B cell (primary cell): Measurements from ENCODE around the gene RAD51B. TPM values are rescaled to one million over a fixed set of nuclear protein-coding genes. Genes with fewer than 3 reads are reported as not detected.

Experiments used
- ATAC-seq: fragments of 200-7000 bp; cut with Tn5 transposase; one replicate; pipeline ENCODE4 v1.10.0; 2021; ENCODE audit warnings: low read depth, mild to moderate bottlenecking, moderate number of reproducible peaks, moderate library complexity
- CTCF ChIA-PET: fragments of 350-600 bp; sonication (Branson Sonifier 250); formaldehyde crosslinking; loops from one replicate; lab custom pipeline; 2021; ENCODE audit warnings: antibody characterized with exemption, inconsistent platforms; lab: Charles Lee
- POLR2A ChIA-PET: fragments of 350-600 bp; sonication (Branson Sonifier 250); formaldehyde crosslinking; loops from one replicate; lab custom pipeline; 2021; ENCODE audit warnings: antibody characterized with exemption; lab: Charles Lee
- DNase-seq: peaks from one replicate; pipeline ENCODE4 v3.0.0; 2013
- H2AFZ ChIP-seq: 2 replicates; pipeline ENCODE4 v1.6.1; 2012; ENCODE audit warnings: mild to moderate bottlenecking, low read depth, low read length; ENCODE audit not compliant: insufficient read depth, poor library complexity, severe bottlenecking
- H3K27ac ChIP-seq, 2 donors: 1 replicate in 1 of 2; 2 replicates in 1 of 2; pipeline ENCODE4 v1.5.1; 2012 to 2013; ENCODE audit warnings: low read length in 2 of 2, mild to moderate bottlenecking in 2 of 2, moderate library complexity in 1 of 2
- H3K27me3 ChIP-seq, 4 experiments: fragments of 200-600 bp in 1 of 4; sonication (generic) in 1 of 4; replicated peaks in 1 of 4; 1 replicate in 2 of 4; 2 replicates in 2 of 4; pipeline versions ENCODE4 v1.6.1 to v1.7.0; 2013 to 2016; ENCODE audit warnings: low read length in 3 of 4, mild to moderate bottlenecking in 2 of 4, mixed read lengths in 1 of 4, moderate library complexity in 1 of 4; ENCODE audit not compliant: insufficient read depth in 4 of 4, control insufficient read depth in 3 of 4; ENCODE audit errors: control extremely low read depth in 1 of 4
- H3K36me3 ChIP-seq, 2 experiments: replicated peaks in 1 of 2; 1 replicate in 1 of 2; 2 replicates in 1 of 2; pipeline versions ENCODE4 v1.6.1 to v1.7.1; 2013; ENCODE audit warnings: low read length in 1 of 2; ENCODE audit not compliant: insufficient read depth in 2 of 2, control insufficient read depth in 1 of 2; ENCODE audit errors: control extremely low read depth in 1 of 2, extremely low read depth in 1 of 2
- H3K4me1 ChIP-seq, 2 donors: fragments of 200-600 bp in 1 of 2; sonication (generic) in 1 of 2; 1 replicate in 1 of 2; 2 replicates in 1 of 2; pipeline versions ENCODE4 v1.5.1 to v1.6.1; 2013 to 2017; ENCODE audit warnings: low read length in 2 of 2; ENCODE audit not compliant: control insufficient read depth in 2 of 2, insufficient read depth in 2 of 2
- H3K4me2 ChIP-seq: replicated peaks from 2 replicates; pipeline ENCODE3; 2012; ENCODE audit warnings: mild to moderate bottlenecking, low read depth, low read length; ENCODE audit not compliant: poor library complexity, severe bottlenecking
- H3K4me3 ChIP-seq, 5 experiments: fragments of 200-600 bp in 1 of 5; sonication (generic) in 1 of 5; 1 replicate in 3 of 5; 2 replicates in 2 of 5; pipeline versions ENCODE4 v1.5.1 to v1.7.0; 2011 to 2016; ENCODE audit warnings: low read length in 4 of 5, mild to moderate bottlenecking in 4 of 5, low read depth in 2 of 5, control low read depth in 1 of 5, moderate library complexity in 1 of 5; ENCODE audit not compliant: insufficient read depth in 1 of 5; ENCODE audit errors: control extremely low read depth in 1 of 5, extremely low read depth in 1 of 5
- H3K79me2 ChIP-seq: fragments of 200-600 bp; sonication (generic); one replicate; pipeline ENCODE4 v1.6.0; 2016; ENCODE audit warnings: low read length; ENCODE audit not compliant: control insufficient read depth, insufficient read depth
- H3K9ac ChIP-seq: fragments of 200-600 bp; sonication (generic); 2 replicates; pipeline ENCODE4 v1.6.1; 2017; ENCODE audit warnings: mild to moderate bottlenecking, low read length, moderate library complexity
- H3K9me3 ChIP-seq, 3 donors: one replicate each; pipeline versions ENCODE4 v1.6.1 to v1.7.1; 2013; ENCODE audit warnings: low read length in 2 of 3; ENCODE audit not compliant: control insufficient read depth in 2 of 3, insufficient read depth in 1 of 3; ENCODE audit errors: control extremely low read depth in 1 of 3
- H4K20me1 ChIP-seq: 2 replicates; pipeline ENCODE4 v1.6.0; 2012; ENCODE audit warnings: mild to moderate bottlenecking, low read length; ENCODE audit not compliant: insufficient read depth, control insufficient read depth, poor library complexity, severe bottlenecking
- H3K27ac Mint-ChIP-seq: one replicate; pipeline ENCODE4 v1.8.0; 2021; ENCODE audit warnings: mixed read lengths
- H3K27me3 Mint-ChIP-seq: one replicate; pipeline ENCODE4 v1.8.0; 2021; ENCODE audit warnings: mixed read lengths
- H3K4me1 Mint-ChIP-seq: one replicate; pipeline ENCODE4 v1.8.0; 2021; ENCODE audit warnings: mixed read lengths
- H3K4me3 Mint-ChIP-seq: one replicate; pipeline ENCODE4 v1.8.0; 2021; ENCODE audit warnings: mixed read lengths
- H3K9me3 Mint-ChIP-seq: one replicate; pipeline ENCODE4 v1.8.0; 2022; ENCODE audit warnings: mixed read lengths; ENCODE audit not compliant: insufficient read depth
- CTCF ChIP-seq: fragments of 200-600 bp; IDR thresholded peaks from one replicate; pipeline ENCODE4 v1.8.0; 2022; ENCODE audit warnings: antibody characterized with exemption, mild to moderate bottlenecking
- EZH2 ChIP-seq: IDR thresholded peaks from 2 replicates; pipeline ENCODE4 v1.6.1; 2012; ENCODE audit warnings: borderline replicate concordance, low read depth, mild to moderate bottlenecking, moderate library complexity, low read length; ENCODE audit not compliant: insufficient read depth, poor library complexity, severe bottlenecking
- WGBS: methylation state at CpG from one replicate; pipeline ENCODE4 v1.1.5; 2013; ENCODE audit warnings: missing lambda C conversion rate; ENCODE audit not compliant: insufficient coverage; 5-methylcytosine and 5-hydroxymethylcytosine counted together
- intact Hi-C: fragments of 100-400 bp; cut with micrococcal nuclease; formaldehyde crosslinking; loops from one replicate; pipeline ENCODE4 v1.10.0; 2022
- polyA plus RNA-seq: library from polyadenylated mRNA; depleted of rRNA; stranded (reverse); fragments of >200 nt; gene quantifications from 2 replicates; pipeline ENCODE4 v1.2.3, GENCODE V29; 2012
- total RNA-seq, 2 donors: library from RNA; stranded (reverse); fragments of 120-200 nt in 1 of 2; gene quantifications; 1 replicate in 1 of 2; 2 replicates in 1 of 2; pipeline versions ENCODE4 v1.2.3 to v1.2.4, GENCODE V29; 2013 to 2022

RAD51B gene
- total and polyA plus RNA-seq, 2 donors (not counting 1 experiment from before 2014, with no cell fraction given): 6.5 to 60.6 TPM

GRCh38 chr14:68607867-68608573 lies 788.4 kb downstream of the RAD51B start:
- TF ChIP-seq EZH2 (no peak), CTCF (no peak)
- H3K27ac Mint-ChIP-seq: peak overlapping the region; percentile 32
- no peak overlapping the region for H3K27ac ChIP-seq
- peak overlapping the region; percentile 47 for H3K4me2 ChIP-seq
- peak; percentile 38 for DNase-seq
- CTCF ChIA-PET: no interaction called here
- H3K36me3 ChIP-seq: no peaks in the 10 kb centered on the region
- no peak overlapping the region for H3K9ac ChIP-seq
- H3K4me1 ChIP-seq: peaks cover 17 to 21% of the 10 kb centered on the region in 2 donors
- no peaks in the 10 kb centered on the region for H4K20me1 ChIP-seq
- H3K79me2 ChIP-seq: no peaks in the 10 kb centered on the region
- H3K9me3 ChIP-seq: peaks cover 0 to 23% (median 2%) of the 10 kb centered on the region in 3 donors
- peaks cover 5% of the 10 kb centered on the region for H3K4me1 Mint-ChIP-seq
- H3K4me3 ChIP-seq: no peak overlapping the region
- intact Hi-C loops: no loop called here
- H3K9me3 Mint-ChIP-seq: no peaks in the 10 kb centered on the region
- no peak overlapping the region for H3K4me3 Mint-ChIP-seq
- POLR2A ChIA-PET: interaction anchor here (0.6 kb wide), 1 partner anchor 221 kb away, joined by 3 read pairs; no protein-coding TSS in a partner anchor
- peak overlapping the region; percentile 52 for H2AFZ ChIP-seq
- 61% methylated on average over 8 of the region's 14 CpGs for WGBS
- H3K27me3 Mint-ChIP-seq: no peaks in the 10 kb centered on the region
- H3K27me3 ChIP-seq: no peaks in the 10 kb centered on the region
- peak; percentile 39 for ATAC-seq

GRCh38 chr14:68608574-68608962 lies 789.0 kb downstream of the RAD51B start:
- peak overlapping the region; percentile 32 for H3K27ac Mint-ChIP-seq
- peak overlapping the region; percentile 52 for H2AFZ ChIP-seq
- H3K27me3 ChIP-seq: no peaks in the 10 kb centered on the region
- peaks cover 0 to 27% (median 2%) of the 10 kb centered on the region in 3 donors for H3K9me3 ChIP-seq
- no peaks in the 10 kb centered on the region for H3K36me3 ChIP-seq
- H3K4me3 Mint-ChIP-seq: no peak overlapping the region
- H3K27me3 Mint-ChIP-seq: no peaks in the 10 kb centered on the region
- no peak overlapping the region for H3K4me3 ChIP-seq
- H3K4me1 ChIP-seq: peaks cover 17 to 21% of the 10 kb centered on the region in 2 donors
- H3K9ac ChIP-seq: no peak overlapping the region
- POLR2A ChIA-PET: no interaction called here
- H3K9me3 Mint-ChIP-seq: no peaks in the 10 kb centered on the region
- H4K20me1 ChIP-seq: no peaks in the 10 kb centered on the region
- ATAC-seq (no peak), DNase-seq (no peak)
- peak overlapping the region; percentile 47 for H3K4me2 ChIP-seq
- CTCF ChIA-PET: no interaction called here
- 100% methylated on average over 3 of the region's 4 CpGs for WGBS
- TF ChIP-seq CTCF (no peak), EZH2 (no peak)
- intact Hi-C loops: no loop called here
- no peak overlapping the region for H3K27ac ChIP-seq
- H3K4me1 Mint-ChIP-seq: peaks cover 5% of the 10 kb centered on the region
- H3K79me2 ChIP-seq: no peaks in the 10 kb centered on the region
